ENCODE data around the gene FKBP8.
A peak's percentile ranks its signal among the peaks of the same experiment; 100 is the strongest.

Gene FKBP8

GRCh38 chr19:18514800-18515682, 28.3 kb downstream of the FKBP8 start:
- no CpG with 5 or more reads among the region's 17 CpGs for WGBS (ENCODE audit: extremely low coverage, insufficient coverage, insufficient read length)
- H3K23ac ChIP-seq (ENCODE audit: low read length): no peak overlapping the region

GRCh38 chr19:18513868-18514267, 29.5 kb downstream of the FKBP8 start:
- Histone ChIP-seq H3K9me3 (ENCODE audit: insufficient read depth, low read depth, low read length) (no peaks in the 10 kb centered on the region), H2BK12ac (ENCODE audit: low read length) (no peak overlapping the region), H3K27me3 (ENCODE audit: insufficient read depth, low read length) (no peaks in the 10 kb centered on the region), H2AK5ac (ENCODE audit: low read length) (no peak overlapping the region), H3K14ac (ENCODE audit: low read length) (no peak overlapping the region), H4K91ac (ENCODE audit: low read depth, low read length) (no peak overlapping the region), H3K4me2 (ENCODE audit: low read length) (no peak overlapping the region), H3K9ac (ENCODE audit: low read length) (no peak overlapping the region), H3K18ac (ENCODE audit: low read length) (no peak overlapping the region), H2AFZ (ENCODE audit: insufficient read depth, low read length, poor library complexity) (no peak overlapping the region), H3K23ac (ENCODE audit: low read length) (no peak overlapping the region), H3K79me1 (ENCODE audit: low read length) (no peaks in the 10 kb centered on the region), H2BK5ac (ENCODE audit: low read depth, low read length, poor library complexity) (no peak overlapping the region), H3K79me2 (ENCODE audit: control insufficient read depth, insufficient read depth, low read length, poor library complexity) (peaks cover 11% of the 10 kb centered on the region), H3K4ac (ENCODE audit: low read depth, low read length) (peak overlapping the region; percentile 13), H3K36me3 (ENCODE audit: control insufficient read depth in 1 of 2, insufficient read depth in 2 of 2, low read length in 2 of 2) (no peaks in the 10 kb centered on the region), H3K4me1 (ENCODE audit: control insufficient read depth in 1 of 2, insufficient read depth in 2 of 2, low read length in 2 of 2) (peaks cover 12 to 16% of the 10 kb centered on the region in 2 experiments), H4K12ac (ENCODE audit: low read depth, low read length) (no peak overlapping the region), H2BK120ac (ENCODE audit: insufficient read depth, low read length, poor library complexity) (no peak overlapping the region), H4K8ac (ENCODE audit: low read depth, low read length) (no peak overlapping the region), H3K4me3 (ENCODE audit: low read depth, low read length) (no peak overlapping the region), H3K27ac (ENCODE audit: low read depth, low read length) (no peak overlapping the region)
- DNase-seq: peak in 1 of 2 donors; percentile 65
- no CpG with 5 or more reads among the region's 11 CpGs for WGBS (ENCODE audit: extremely low coverage, insufficient coverage, insufficient read length)

More at GRCh38 chr19:18514800-18515682, 28.3 kb downstream of the FKBP8 start:
- Histone ChIP-seq H3K4ac (ENCODE audit: low read depth, low read length) (no peak overlapping the region), H4K91ac (ENCODE audit: low read depth, low read length) (no peak overlapping the region), H3K36me3 (ENCODE audit: control insufficient read depth in 1 of 2, insufficient read depth in 2 of 2, low read length in 2 of 2) (no peaks in the 10 kb centered on the region), H3K18ac (ENCODE audit: low read length) (no peak overlapping the region), H3K4me2 (ENCODE audit: low read length) (no peak overlapping the region), H3K9me3 (ENCODE audit: insufficient read depth, low read depth, low read length) (no peaks in the 10 kb centered on the region), H3K4me1 (ENCODE audit: control insufficient read depth in 1 of 2, insufficient read depth in 2 of 2, low read length in 2 of 2) (peaks cover 15 to 20% of the 10 kb centered on the region in 2 experiments), H2AK5ac (ENCODE audit: low read length) (no peak overlapping the region), H3K9ac (ENCODE audit: low read length) (no peak overlapping the region), H3K27me3 (ENCODE audit: insufficient read depth, low read length) (no peaks in the 10 kb centered on the region), H2BK5ac (ENCODE audit: low read depth, low read length, poor library complexity) (no peak overlapping the region), H2BK120ac (ENCODE audit: insufficient read depth, low read length, poor library complexity) (no peak overlapping the region), H3K79me1 (ENCODE audit: low read length) (peaks cover 2% of the 10 kb centered on the region), H2BK12ac (ENCODE audit: low read length) (no peak overlapping the region), H3K79me2 (ENCODE audit: control insufficient read depth, insufficient read depth, low read length, poor library complexity) (peaks cover 14% of the 10 kb centered on the region), H3K4me3 (ENCODE audit: low read depth, low read length) (no peak overlapping the region), H3K14ac (ENCODE audit: low read length) (no peak overlapping the region), H3K27ac (ENCODE audit: low read depth, low read length) (no peak overlapping the region), H4K8ac (ENCODE audit: low read depth, low read length) (no peak overlapping the region), H4K12ac (ENCODE audit: low read depth, low read length) (no peak overlapping the region), H2AFZ (ENCODE audit: insufficient read depth, low read length, poor library complexity) (no peak overlapping the region)
- peak; percentile 100 for DNase-seq

GRCh38 chr19:18510216-18510615, 33.2 kb downstream of the FKBP8 start:
- no peaks in the 10 kb centered on the region for H3K9me3 ChIP-seq (ENCODE audit: insufficient read depth, low read depth, low read length)
- no peak overlapping the region for H3K23ac ChIP-seq (ENCODE audit: low read length)
- H3K4me2 ChIP-seq (ENCODE audit: low read length): no peak overlapping the region
- no peaks in the 10 kb centered on the region for H3K27me3 ChIP-seq (ENCODE audit: insufficient read depth, low read length)
- WGBS (ENCODE audit: extremely low coverage, insufficient coverage, insufficient read length): no CpG with 5 or more reads among the region's 8 CpGs
- H3K9ac ChIP-seq (ENCODE audit: low read length): no peak overlapping the region
- no peak overlapping the region for H3K4me3 ChIP-seq (ENCODE audit: low read depth, low read length)
- no peak overlapping the region for H2BK120ac ChIP-seq (ENCODE audit: insufficient read depth, low read length, poor library complexity)
- H4K12ac ChIP-seq (ENCODE audit: low read depth, low read length): no peak overlapping the region
- H2BK5ac ChIP-seq (ENCODE audit: low read depth, low read length, poor library complexity): no peak overlapping the region
- peaks cover 25 to 26% of the 10 kb centered on the region in 2 experiments for H3K4me1 ChIP-seq (ENCODE audit: control insufficient read depth in 1 of 2, insufficient read depth in 2 of 2, low read length in 2 of 2)
- H2AFZ ChIP-seq (ENCODE audit: insufficient read depth, low read length, poor library complexity): no peak overlapping the region
- H4K91ac ChIP-seq (ENCODE audit: low read depth, low read length): no peak overlapping the region
- peaks cover 2% of the 10 kb centered on the region for H3K79me1 ChIP-seq (ENCODE audit: low read length)
- no peak overlapping the region for H3K14ac ChIP-seq (ENCODE audit: low read length)
- no peak overlapping the region for H4K8ac ChIP-seq (ENCODE audit: low read depth, low read length)
- no peaks in the 10 kb centered on the region for H3K36me3 ChIP-seq (ENCODE audit: control insufficient read depth in 1 of 2, insufficient read depth in 2 of 2, low read length in 2 of 2)
- H2BK12ac ChIP-seq (ENCODE audit: low read length): no peak overlapping the region
- no peak for DNase-seq
- H3K4ac ChIP-seq (ENCODE audit: low read depth, low read length): peak overlapping the region; percentile 38
- H2AK5ac ChIP-seq (ENCODE audit: low read length): no peak overlapping the region
- H3K18ac ChIP-seq (ENCODE audit: low read length): no peak overlapping the region
- H3K27ac ChIP-seq (ENCODE audit: low read depth, low read length): no peak overlapping the region
- peaks cover 11% of the 10 kb centered on the region for H3K79me2 ChIP-seq (ENCODE audit: control insufficient read depth, insufficient read depth, low read length, poor library complexity)

GRCh38 chr19:18508585-18508984, 34.8 kb downstream of the FKBP8 start:
- no CpG with 5 or more reads among the region's 7 CpGs for WGBS (ENCODE audit: extremely low coverage, insufficient coverage, insufficient read length)
- Histone ChIP-seq H3K4me1 (ENCODE audit: control insufficient read depth in 1 of 2, insufficient read depth in 2 of 2, low read length in 2 of 2) (peaks cover 18% of the 10 kb centered on the region in 2 experiments), H2AFZ (ENCODE audit: insufficient read depth, low read length, poor library complexity) (no peak overlapping the region), H2AK5ac (ENCODE audit: low read length) (no peak overlapping the region), H2BK12ac (ENCODE audit: low read length) (no peak overlapping the region), H2BK120ac (ENCODE audit: insufficient read depth, low read length, poor library complexity) (no peak overlapping the region), H3K4me3 (ENCODE audit: low read depth, low read length) (no peak overlapping the region), H3K27me3 (ENCODE audit: insufficient read depth, low read length) (no peaks in the 10 kb centered on the region), H3K4me2 (ENCODE audit: low read length) (no peak overlapping the region), H3K4ac (ENCODE audit: low read depth, low read length) (peak overlapping the region; percentile 15), H3K36me3 (ENCODE audit: control insufficient read depth in 1 of 2, insufficient read depth in 2 of 2, low read length in 2 of 2) (no peaks in the 10 kb centered on the region), H2BK5ac (ENCODE audit: low read depth, low read length, poor library complexity) (no peak overlapping the region), H3K14ac (ENCODE audit: low read length) (no peak overlapping the region), H3K23ac (ENCODE audit: low read length) (no peak overlapping the region), H3K27ac (ENCODE audit: low read depth, low read length) (no peak overlapping the region), H4K91ac (ENCODE audit: low read depth, low read length) (no peak overlapping the region), H3K79me2 (ENCODE audit: control insufficient read depth, insufficient read depth, low read length, poor library complexity) (peaks cover 13% of the 10 kb centered on the region), H3K18ac (ENCODE audit: low read length) (peak overlapping the region; percentile 21), H3K9ac (ENCODE audit: low read length) (no peak overlapping the region), H3K79me1 (ENCODE audit: low read length) (peaks cover 2% of the 10 kb centered on the region), H3K9me3 (ENCODE audit: insufficient read depth, low read depth, low read length) (no peaks in the 10 kb centered on the region), H4K12ac (ENCODE audit: low read depth, low read length) (no peak overlapping the region), H4K8ac (ENCODE audit: low read depth, low read length) (no peak overlapping the region)
- no peak for DNase-seq
